Gastroesophageal sphincter (tissue), 4 donors: Measurements from ENCODE around the gene C17orf50. TPM values are rescaled to one million over a fixed set of nuclear protein-coding genes. Genes with fewer than 3 reads are reported as not detected.

Source experiments
- ATAC-seq: fragments of 150-250 bp; one replicate; pipeline ENCODE4 v1.9.1; 2016; ENCODE audit warnings: mild to moderate bottlenecking, moderate library complexity
- H3K27ac ChIP-seq, 4 donors: fragments of 200-600 bp; sonication (generic) in 3 of 4; 1 replicate in 3 of 4; 2 replicates in 1 of 4; pipeline ENCODE4 v1.5.1; 2016 to 2019
- H3K27me3 ChIP-seq: fragments of 200-600 bp; sonication (generic); one replicate; pipeline ENCODE4 v1.5.1; 2019
- H3K36me3 ChIP-seq, 2 donors: fragments of 200-600 bp; sonication (generic); one replicate each; pipeline ENCODE4 v1.5.1; 2019; ENCODE audit warnings: control low read depth in 1 of 2
- H3K4me1 ChIP-seq, 3 donors: fragments of 200-600 bp; sonication (generic); 1 replicate in 2 of 3; 2 replicates in 1 of 3; pipeline ENCODE4 v1.5.1; 2016 to 2019; ENCODE audit warnings: control low read depth in 2 of 3
- H3K4me3 ChIP-seq, 2 donors: fragments of 200-600 bp; sonication (generic); one replicate each; pipeline ENCODE4 v1.5.1; 2019; ENCODE audit warnings: mild to moderate bottlenecking in 1 of 2, moderate library complexity in 1 of 2
- H3K9me3 ChIP-seq, 3 donors: fragments of 200-600 bp; sonication (generic); one replicate each; pipeline ENCODE4 v1.5.1; 2017 to 2019; ENCODE audit warnings: control low read depth in 2 of 3
- EP300 ChIP-seq: sonication (generic); formaldehyde crosslinking; IDR thresholded peaks from one replicate; pipeline ENCODE4 v1.6.1; 2017; ENCODE audit warnings: antibody characterized with exemption, mild to moderate bottlenecking
- POLR2A ChIP-seq, 2 donors: fragments of 450-650 bp; IDR thresholded peaks; one replicate each; pipeline ENCODE4 v1.6.1; 2017; ENCODE audit warnings: antibody characterized with exemption in 2 of 2, mild to moderate bottlenecking in 2 of 2, moderate library complexity in 1 of 2
- POLR2AphosphoS5 ChIP-seq: sonication (generic); formaldehyde crosslinking; IDR thresholded peaks from one replicate; pipeline ENCODE4 v1.6.1; 2017; ENCODE audit warnings: antibody characterized with exemption
- WGBS, 2 donors: methylation state at CpG; one replicate each; pipeline ENCODE4 v1.1.5; 2018; ENCODE audit warnings: low coverage in 1 of 2; 5-methylcytosine and 5-hydroxymethylcytosine counted together
- total RNA-seq, 4 donors: library from RNA; depleted of rRNA; stranded (reverse); fragments of >200 nt; gene quantifications; one replicate each; pipeline ENCODE4 v1.1.0, GENCODE V29; 2016
- TF ChIP-seq, protein P1 (sequence below), 4 experiments: fragments of 200-600 bp in 2 of 4; fragments of 450-650 bp in 2 of 4; sonication (generic) in 1 of 4; IDR thresholded peaks; one replicate each; pipeline ENCODE4 v1.5.1; 2017 to 2019; ENCODE audit warnings: antibody characterized with exemption in 4 of 4, mild to moderate bottlenecking in 2 of 4, moderate library complexity in 2 of 4

The C17orf50 gene
- not detected for total RNA-seq

GRCh38 chr17:35760587-35760986 lies at the start of gene C17orf50:
C17orf50 (plus strand) TSS chr17:35760887; CDS start chr17:35760942, 55 bp downstream.
- H3K36me3 ChIP-seq: no peaks in the 10 kb centered on the region
- TF ChIP-seq EP300 (no peak), POLR2AphosphoS5 (no peak), POLR2A (IDR thresholded peaks at IDR 0.05) (no peak)
- TF ChIP-seq, protein P1, sequence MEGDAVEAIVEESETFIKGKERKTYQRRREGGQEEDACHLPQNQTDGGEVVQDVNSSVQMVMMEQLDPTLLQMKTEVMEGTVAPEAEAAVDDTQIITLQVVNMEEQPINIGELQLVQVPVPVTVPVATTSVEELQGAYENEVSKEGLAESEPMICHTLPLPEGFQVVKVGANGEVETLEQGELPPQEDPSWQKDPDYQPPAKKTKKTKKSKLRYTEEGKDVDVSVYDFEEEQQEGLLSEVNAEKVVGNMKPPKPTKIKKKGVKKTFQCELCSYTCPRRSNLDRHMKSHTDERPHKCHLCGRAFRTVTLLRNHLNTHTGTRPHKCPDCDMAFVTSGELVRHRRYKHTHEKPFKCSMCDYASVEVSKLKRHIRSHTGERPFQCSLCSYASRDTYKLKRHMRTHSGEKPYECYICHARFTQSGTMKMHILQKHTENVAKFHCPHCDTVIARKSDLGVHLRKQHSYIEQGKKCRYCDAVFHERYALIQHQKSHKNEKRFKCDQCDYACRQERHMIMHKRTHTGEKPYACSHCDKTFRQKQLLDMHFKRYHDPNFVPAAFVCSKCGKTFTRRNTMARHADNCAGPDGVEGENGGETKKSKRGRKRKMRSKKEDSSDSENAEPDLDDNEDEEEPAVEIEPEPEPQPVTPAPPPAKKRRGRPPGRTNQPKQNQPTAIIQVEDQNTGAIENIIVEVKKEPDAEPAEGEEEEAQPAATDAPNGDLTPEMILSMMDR (IDR thresholded peaks at IDR 0.05): no peak
- no peaks in the 10 kb centered on the region for H3K27me3 ChIP-seq
- no peak for ATAC-seq
- H3K9me3 ChIP-seq: no peaks in the 10 kb centered on the region
- H3K4me3 ChIP-seq: no peak within 1 kb of the TSS
- WGBS, 2 donors: 100% methylated on average over 1 of the region's 1 CpG; no CpG with 5 or more reads in 1 of the 2 donors
- H3K4me1 ChIP-seq: peaks cover 0 to 22% (median 17%) of the 10 kb centered on the region in 3 donors
- H3K27ac ChIP-seq: no peak within 1 kb of the TSS

GRCh38 chr17:35710950-35711349 lies 49.7 kb upstream of the C17orf50 start:
- no peak for ATAC-seq
- Histone ChIP-seq H3K4me3 (no peak overlapping the region), H3K9me3 (no peaks in the 10 kb centered on the region), H3K36me3 (peaks cover 4 to 61% of the 10 kb centered on the region in 2 donors), H3K27ac (no peak overlapping the region), H3K27me3 (no peaks in the 10 kb centered on the region), H3K4me1 (peaks cover 0 to 52% (median 25%) of the 10 kb centered on the region in 3 donors)
- 92 to 93% methylated on average over 1 to 2 of the region's 2 CpGs for WGBS, 2 donors
- no peak for TF ChIP-seq POLR2A (IDR thresholded peaks at IDR 0.05)
- no peak for TF ChIP-seq POLR2AphosphoS5
- TF ChIP-seq EP300: no peak
- TF ChIP-seq, protein P1 (IDR thresholded peaks at IDR 0.05): no peak

- Histone ChIP-seq H3K27me3 (no peaks in the 10 kb centered on the region), H3K9me3 (no peaks in the 10 kb centered on the region), H3K4me3 (no peak overlapping the region), H3K27ac (peak overlapping the region; percentile 40 to 80 (median 67)), H3K4me1 (peaks cover 6 to 70% (median 41%) of the 10 kb centered on the region in 3 donors), H3K36me3 (peaks cover 4 to 71% of the 10 kb centered on the region in 2 donors)
- peak; percentile 10 for ATAC-seq
- TF ChIP-seq POLR2A (IDR thresholded peaks at IDR 0.05) (no peak), POLR2AphosphoS5 (peak; percentile 84)
- WGBS, 2 donors: 25 to 35% methylated on average over 6 to 7 of the region's 7 CpGs
Measured at GRCh38 chr17:35713069-35713728, 47.5 kb upstream of the C17orf50 start.

DNA sequence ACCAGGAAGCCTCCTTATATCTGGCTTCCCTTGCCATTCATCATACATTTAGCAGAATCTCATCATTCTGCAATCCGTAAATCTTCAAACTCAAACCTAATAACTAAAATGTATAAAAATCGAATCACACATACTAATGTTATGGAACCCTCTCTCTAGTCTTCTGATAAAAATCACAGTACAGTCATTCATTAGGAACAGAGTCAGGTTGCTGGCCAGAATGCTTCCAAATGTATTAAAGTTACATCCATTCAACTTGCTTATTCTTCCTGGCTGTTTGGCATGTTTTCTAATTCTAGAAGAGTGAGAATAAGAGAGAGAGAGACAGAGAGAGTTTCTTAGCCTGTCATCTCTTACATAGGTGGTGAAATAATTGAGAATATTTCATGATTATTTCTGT lies 45.7 kb upstream of the C17orf50 start:
- no peak for ATAC-seq
- 53 to 74% methylated on average over 2 of the region's 2 CpGs for WGBS, 2 donors

GRCh38 chr17:35715416-35715815 lies 45.3 kb upstream of the C17orf50 start:
- Histone ChIP-seq H3K27ac (peak overlapping the region; percentile 77 to 93 (median 82)), H3K4me1 (peaks cover 6 to 71% (median 46%) of the 10 kb centered on the region in 3 donors), H3K4me3 (no peak overlapping the region), H3K9me3 (no peaks in the 10 kb centered on the region), H3K36me3 (peaks cover 4 to 66% of the 10 kb centered on the region in 2 donors), H3K27me3 (no peaks in the 10 kb centered on the region)
- TF ChIP-seq POLR2AphosphoS5 (no peak), POLR2A (IDR thresholded peaks at IDR 0.05) (no peak), EP300 (no peak)
- TF ChIP-seq, protein P1 (IDR thresholded peaks at IDR 0.05): no peak
- ATAC-seq: no peak

More for the DNA sequence above, 45.7 kb upstream of the C17orf50 start:
- H3K4me3 ChIP-seq: no peak overlapping the region
- no peaks in the 10 kb centered on the region for H3K9me3 ChIP-seq
- no peaks in the 10 kb centered on the region for H3K27me3 ChIP-seq
- peak overlapping the region; percentile 21 to 93 (median 78) for H3K27ac ChIP-seq
- H3K4me1 ChIP-seq: peaks cover 6 to 71% (median 46%) of the 10 kb centered on the region in 3 donors
- H3K36me3 ChIP-seq: peaks cover 4 to 68% of the 10 kb centered on the region in 2 donors
- TF ChIP-seq POLR2AphosphoS5 (no peak), POLR2A (IDR thresholded peaks at IDR 0.05) (no peak), EP300 (no peak)
- TF ChIP-seq, protein P1 (IDR thresholded peaks at IDR 0.05): no peak
